ENCODE results near the gene BANK1.
"Not testable (repeated sequence)": the region's sequence is repeated elsewhere in the genome, so short reads cannot be mapped to it uniquely, and the experiment has no call there.

The BANK1 gene

DNA sequence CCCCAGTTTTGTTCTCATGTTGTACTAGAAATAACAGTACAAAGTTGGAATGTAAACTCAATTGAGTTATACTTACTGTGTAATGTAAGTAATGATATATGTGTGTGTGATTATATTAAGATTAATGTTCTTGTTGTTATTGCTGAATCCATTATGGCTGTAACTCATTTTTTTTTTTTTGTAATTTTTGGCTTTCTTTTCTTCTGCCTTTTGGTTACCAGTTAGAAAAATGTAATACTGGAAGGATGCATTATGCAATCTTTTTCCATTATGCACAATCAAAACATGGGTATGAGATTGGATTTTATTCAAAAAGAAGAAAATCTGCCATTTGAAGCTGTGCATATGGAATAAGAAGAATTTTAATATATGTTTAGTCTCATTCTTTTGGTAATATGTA lies 34.0 kb downstream of the BANK1 start:
- no peak for DNase-seq

- no peak for DNase-seq
Measured at GRCh38 chr4:101825953-101826352, 35.4 kb downstream of the BANK1 start.

DNA sequence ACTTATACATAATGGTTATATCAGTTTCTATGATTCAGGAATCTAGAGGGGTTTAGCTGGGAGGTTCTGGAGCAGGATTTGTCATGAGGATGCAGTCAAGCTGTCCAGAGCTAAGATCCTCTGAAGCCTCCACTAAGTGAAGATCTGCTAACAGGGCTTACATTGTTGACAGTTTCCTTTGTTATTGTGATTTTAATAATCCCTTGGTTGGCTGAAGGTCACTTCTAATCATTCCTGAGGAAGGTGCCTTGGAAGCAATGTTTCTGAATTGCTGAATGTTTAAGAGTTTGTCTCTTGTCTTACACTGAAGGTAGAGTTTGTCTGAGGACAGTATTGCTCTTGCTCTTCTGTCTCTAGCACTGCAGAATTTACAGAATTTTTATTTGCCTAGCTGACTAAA lies 41.3 kb downstream of the BANK1 start:
- DNase-seq: no peak

DNA sequence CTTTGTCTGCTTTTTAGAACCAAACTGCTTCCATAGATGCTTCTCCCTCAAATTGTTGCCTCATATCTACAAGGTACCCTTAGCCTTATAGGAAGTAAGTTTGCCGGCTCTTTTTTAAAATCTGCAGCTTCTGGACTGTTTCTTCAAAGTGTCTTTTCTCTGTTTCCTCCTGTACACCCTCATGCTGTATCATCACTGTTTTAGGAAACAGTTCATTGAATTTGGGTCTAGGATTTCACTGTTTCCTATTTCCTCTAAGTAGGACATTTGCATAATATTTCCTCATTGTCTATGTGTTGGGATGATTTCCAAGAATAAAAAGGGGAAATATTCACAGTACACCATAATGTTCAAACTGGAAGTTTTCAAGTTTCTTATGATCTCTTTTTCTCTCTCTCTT lies 43.0 kb downstream of the BANK1 start:
- no peak for DNase-seq

- peak; percentile 19 for DNase-seq
Measured at GRCh38 chr4:101835121-101835904, 44.8 kb downstream of the BANK1 start.

DNA sequence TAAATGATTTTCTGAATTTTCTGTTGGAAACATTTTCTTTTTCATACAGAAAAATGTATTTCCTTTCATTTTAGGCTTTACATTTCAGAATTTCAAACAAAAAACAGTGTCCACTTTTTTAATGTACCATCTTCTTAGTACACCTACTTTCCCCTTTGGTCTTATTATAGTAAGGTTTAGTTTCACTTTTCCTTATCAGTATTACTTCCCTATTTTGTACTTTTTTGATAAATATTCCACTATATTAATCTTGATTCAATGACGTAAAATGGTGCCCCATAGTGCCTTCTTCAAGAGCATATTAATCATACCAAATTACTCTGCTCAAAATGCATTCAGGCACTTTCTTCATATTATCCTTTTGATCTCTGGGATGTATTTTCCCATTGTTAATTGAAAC lies 52.5 kb downstream of the BANK1 start:
- DNase-seq: no peak

GRCh38 chr4:101846550-101846949 lies 56.0 kb downstream of the BANK1 start:
- DNase-seq: no peak

DNA sequence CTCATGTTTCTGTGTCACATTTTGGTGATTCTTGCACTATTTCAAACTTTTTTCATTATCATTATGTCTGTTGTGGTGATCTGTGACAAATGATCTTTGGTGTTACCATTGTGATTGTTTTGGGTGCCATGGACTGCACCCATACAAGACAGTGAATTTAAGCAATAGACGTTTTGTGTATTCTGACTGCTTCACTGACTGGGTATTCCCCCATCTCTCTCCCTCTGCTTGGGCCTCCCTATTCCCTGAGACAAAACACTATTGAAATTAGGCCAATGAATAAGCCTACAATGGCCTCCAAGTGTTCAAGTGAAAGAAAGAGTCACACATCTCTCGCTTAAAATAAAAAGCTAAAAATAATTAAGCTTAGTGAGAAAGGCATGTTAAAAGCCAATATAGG lies 60.2 kb downstream of the BANK1 start:
- no peak for DNase-seq

DNA sequence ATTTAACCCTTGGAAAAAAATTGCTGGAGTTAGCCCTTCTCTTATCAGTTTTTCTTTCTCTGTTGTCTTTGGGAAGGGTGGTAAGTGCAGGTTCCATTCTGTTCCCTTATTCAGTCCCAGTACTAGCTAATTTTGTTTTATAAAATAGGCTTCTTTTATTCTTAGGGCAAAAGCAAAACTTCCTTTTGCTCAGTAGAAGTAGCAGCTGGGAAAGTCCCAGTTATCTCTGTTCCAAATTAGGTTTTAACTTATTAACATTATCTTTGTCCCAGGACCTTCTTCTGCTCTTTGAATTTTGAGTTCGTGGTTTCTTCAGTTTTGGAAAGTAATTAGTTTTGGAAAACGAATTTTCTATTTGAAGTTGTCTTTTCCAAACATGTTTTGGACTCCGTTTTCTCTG lies 61.1 kb downstream of the BANK1 start:
- DNase-seq: no peak

- DNase-seq: no peak
Measured at GRCh38 chr4:101853028-101853427, 62.5 kb downstream of the BANK1 start.

- no peak for DNase-seq
Measured at GRCh38 chr4:101853691-101854090, 63.2 kb downstream of the BANK1 start.

DNA sequence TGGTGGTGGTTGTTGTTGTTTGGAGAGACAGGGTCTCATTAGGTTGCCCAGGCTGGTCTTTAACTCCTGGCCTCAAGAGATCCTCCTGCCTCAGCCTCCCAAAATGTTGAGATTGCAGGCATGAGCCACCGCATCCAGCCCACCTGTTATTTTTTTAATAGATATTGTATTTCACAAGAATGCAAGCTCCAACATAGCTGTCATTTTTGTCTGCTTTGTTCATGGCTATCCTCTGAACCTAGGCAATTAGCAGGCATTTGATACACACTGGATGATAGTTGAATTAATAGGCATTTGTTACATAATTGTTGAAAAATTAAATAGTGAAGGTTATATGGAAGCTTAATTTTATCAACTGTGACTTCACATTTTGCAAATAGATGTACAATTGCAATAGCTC lies 64.7 kb downstream of the BANK1 start:
- DNase-seq: no peak

DNA sequence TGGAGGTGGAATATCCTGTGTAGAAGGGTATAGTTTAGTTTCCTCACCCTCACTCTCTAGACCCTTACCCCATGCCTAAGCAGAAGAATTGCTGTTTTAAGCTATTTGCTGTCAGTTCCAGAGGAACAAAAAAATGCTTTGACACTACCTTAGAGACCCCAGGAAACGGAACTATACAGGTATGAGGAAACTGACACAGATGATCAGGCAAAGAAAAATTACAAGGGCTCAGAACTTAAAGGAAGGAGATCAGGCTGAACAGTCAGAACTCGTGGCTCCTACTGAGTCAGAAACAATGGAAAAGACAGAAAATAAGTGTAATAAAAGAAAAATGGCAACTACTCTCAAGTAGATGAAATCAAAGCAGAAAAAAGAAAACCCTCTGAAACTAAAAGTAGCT lies 65.6 kb downstream of the BANK1 start:
- no peak for DNase-seq

GRCh38 chr4:101857176-101857575 lies 66.6 kb downstream of the BANK1 start:
- no peak for DNase-seq

- no peak for DNase-seq
Measured at GRCh38 chr4:101858641-101859040, 68.1 kb downstream of the BANK1 start.

GRCh38 chr4:101862595-101862994 lies 72.1 kb downstream of the BANK1 start:
- DNase-seq: no peak

DNA sequence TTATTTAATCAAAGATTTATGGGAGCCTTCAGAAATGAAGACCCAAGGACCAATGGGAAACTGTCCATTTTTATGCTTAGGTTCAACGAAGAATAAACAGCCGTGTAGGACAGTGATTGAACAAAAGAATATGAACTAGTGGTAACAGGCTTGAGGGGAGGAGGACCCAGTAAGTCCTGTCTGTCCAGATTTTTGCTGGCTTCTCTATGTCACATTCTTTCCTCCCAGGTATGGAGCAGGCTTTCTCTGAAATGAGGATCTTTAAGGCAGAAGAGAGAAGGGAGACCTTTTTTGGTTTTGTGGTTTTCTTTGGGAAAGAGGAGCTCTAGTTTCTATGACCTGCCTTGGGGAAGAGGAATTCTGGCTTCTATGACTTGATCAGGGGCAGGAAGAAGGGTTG lies 74.1 kb downstream of the BANK1 start:
- no peak for DNase-seq

DNA sequence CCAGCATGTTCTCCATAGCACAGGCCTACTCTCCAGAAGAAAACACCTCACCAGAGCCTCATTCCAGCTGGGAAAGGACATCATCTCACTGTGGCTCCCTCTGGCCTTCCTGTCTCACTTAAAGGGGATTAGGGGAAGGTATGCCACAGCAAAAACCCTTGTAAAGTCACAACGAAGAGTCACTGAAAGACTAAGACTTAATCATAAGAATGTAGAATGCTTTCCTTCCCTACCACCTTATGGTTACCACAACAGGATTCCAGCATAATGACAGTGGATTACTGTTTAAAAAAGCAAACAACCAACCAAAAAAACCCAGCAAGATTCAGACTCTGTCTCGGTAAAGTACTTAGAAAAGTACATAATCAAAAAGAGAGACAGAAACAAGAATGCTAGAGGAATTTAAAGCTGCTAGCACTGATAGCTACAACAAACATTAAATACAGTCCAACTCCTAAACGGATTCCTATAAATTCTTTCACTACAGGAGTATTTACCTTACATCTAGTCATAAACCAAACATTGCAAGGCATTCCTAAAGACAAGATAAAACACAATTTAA lies 75.1 kb downstream of the BANK1 start:
- no peak for DNase-seq

- no peak for DNase-seq
Measured at GRCh38 chr4:101870874-101871273, 80.3 kb downstream of the BANK1 start.

DNA sequence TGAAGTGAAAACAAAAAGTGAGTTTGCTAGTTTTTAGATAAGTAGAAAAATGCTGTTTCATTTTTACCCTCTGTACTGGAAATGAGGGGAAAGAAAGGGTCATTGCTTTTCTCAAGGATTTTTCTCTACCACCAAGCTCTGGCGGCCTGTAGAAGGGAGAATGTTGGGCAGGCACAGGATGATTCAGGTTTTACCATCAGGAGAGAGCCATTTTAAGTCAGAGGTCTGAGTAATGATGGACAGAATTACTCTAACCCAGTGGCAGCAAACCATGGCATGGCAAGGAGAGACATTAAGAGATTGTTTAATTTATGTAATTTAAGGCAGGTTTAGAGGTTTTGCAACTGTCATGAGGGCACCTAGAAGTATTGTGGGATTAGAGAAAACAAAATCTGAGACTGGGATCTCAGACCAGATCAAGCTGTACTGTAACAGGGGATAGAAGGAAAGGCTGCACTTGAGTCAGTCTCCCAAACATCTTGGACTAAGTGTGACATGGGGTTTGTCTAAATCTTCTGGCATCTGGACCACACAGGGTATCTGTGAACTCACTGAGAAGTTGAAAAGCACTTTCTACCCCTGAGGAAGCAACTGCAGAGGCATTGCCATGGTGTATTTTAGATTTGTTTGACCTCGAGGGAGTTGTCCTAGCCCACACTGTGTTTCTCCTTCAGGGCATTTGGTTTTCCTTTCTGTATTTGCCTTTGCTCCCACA lies 81.6 kb downstream of the BANK1 start:
- DNase-seq: no peak

GRCh38 chr4:101885574-101885973 lies 95.0 kb downstream of the BANK1 start:
- peak; percentile 9 for DNase-seq

DNA sequence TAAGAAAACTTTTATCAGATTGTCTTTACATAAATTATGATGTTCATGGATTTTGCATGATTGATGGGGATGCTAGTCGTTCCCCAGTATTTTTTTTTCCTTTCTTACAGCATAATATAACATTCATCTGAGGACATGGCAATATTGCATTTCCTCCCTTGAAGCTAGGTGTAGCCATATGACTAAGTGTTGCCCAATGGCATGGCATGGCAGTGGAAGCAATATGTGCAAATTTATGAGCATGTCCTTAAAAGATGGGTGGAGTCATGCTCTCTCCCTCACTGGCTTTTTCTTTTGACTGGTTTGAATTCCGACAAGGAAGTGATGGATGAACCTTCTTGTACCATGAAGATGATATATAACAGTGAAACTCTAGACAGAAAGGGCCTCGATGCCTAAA lies 96.3 kb downstream of the BANK1 start:
- no peak for DNase-seq

DNA sequence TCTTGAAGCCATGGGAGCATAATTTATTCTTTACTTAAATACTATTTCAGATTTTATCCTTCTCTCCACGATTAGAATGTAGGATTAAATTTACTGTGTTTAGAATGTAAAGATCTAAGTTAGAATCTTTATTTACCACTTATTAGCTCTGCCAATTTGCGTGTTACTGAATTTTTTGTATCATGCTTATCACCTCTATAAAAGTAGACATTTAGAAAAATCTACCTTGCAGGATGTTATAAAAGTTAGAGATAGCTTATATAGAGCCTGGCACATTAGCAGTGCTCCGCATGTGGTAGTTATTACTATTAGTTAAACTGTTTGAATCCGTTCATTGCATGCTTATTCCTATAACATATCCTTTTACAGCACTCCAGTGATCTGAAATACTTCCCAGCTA lies 97.9 kb downstream of the BANK1 start:
- no peak for DNase-seq

GRCh38 chr4:101905527-101905926 lies 115.0 kb downstream of the BANK1 start:
- DNase-seq: not testable (repeated sequence)

Data from NCI-H146 (cell line).